Lower leg skin (tissue), 4 donors: ENCODE results near the gene STXBP6. TPM values are rescaled to one million over a fixed set of nuclear protein-coding genes. Genes with fewer than 3 reads are reported as not detected.
"Not testable (repeated sequence)": the region's sequence is repeated elsewhere in the genome, so short reads cannot be mapped to it uniquely, and the experiment has no call there.

Experiments
- DNase-seq, 2 donors: peaks; one replicate each; pipeline ENCODE4 v3.0.0-alpha.2; 2019; ENCODE audit warnings: low spot score in 2 of 2
- H3K4me3 ChIP-seq: fragments of 200-600 bp; sonication (generic); 2 replicates; pipeline ENCODE4 v1.5.1; 2017; ENCODE audit warnings: mild to moderate bottlenecking, low read depth; ENCODE audit not compliant: poor library complexity, severe bottlenecking
- POLR2A ChIP-seq, 2 donors: fragments of 450-650 bp; IDR thresholded peaks; one replicate each; pipeline ENCODE4 v1.6.1; 2016 to 2017; ENCODE audit warnings: antibody characterized with exemption in 2 of 2, mild to moderate bottlenecking in 1 of 2, moderate library complexity in 1 of 2
- WGBS, 2 donors: methylation state at CpG; one replicate each; pipeline ENCODE4 v1.1.5; 2018; 5-methylcytosine and 5-hydroxymethylcytosine counted together
- intact Hi-C: fragments of 100-400 bp; cut with DNase I; formaldehyde crosslinking; loops from one replicate; pipeline ENCODE4 v1.15.0; 2023; ENCODE audit warnings: low total_unique reads
- total RNA-seq, 4 donors: library from RNA; depleted of rRNA; stranded (reverse); fragments of >200 nt; gene quantifications; one replicate each; pipeline ENCODE4 v1.1.0, GENCODE V29; 2016
- TF ChIP-seq, protein P1 (sequence below), 3 donors: fragments of 450-650 bp; IDR thresholded peaks; one replicate each; pipeline ENCODE4 v1.5.1; 2016; ENCODE audit warnings: antibody characterized with exemption in 3 of 3, mild to moderate bottlenecking in 3 of 3, moderate library complexity in 2 of 3

Gene STXBP6
- total RNA-seq, 4 donors from 2014 or later = 24.6 to 49.3 (median 36.9) TPM

DNA sequence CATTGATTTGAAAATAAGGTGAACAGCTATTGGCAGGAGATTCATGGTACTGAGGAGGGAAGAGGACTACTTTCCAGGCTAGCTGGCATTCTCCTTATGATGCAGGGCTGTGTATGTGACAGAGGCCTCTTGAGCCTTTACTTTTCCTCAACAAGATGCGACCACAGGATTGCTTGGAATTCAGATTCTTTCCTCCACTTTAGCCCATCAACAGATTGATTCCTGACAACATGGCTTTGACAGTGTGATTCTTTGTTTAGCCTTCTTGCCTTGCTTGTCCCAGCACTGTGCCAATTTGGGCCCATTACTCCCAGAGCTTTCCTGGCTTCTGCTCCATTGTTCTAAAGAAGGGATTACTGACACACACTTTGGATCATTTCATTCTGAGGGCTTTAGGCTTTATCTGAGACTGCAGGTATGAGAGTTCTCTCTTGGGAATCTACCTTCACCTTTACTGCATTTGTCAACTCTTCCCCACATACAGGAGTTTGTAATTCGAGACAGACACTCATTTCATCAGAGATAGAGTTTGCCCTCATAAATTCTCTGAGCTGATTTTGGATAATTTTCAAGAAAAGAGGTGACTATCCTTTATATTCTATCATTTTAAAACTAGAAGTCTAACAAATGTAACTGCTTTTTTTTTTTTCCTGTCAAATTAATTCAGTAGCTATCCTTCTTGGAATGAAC lies 209.6 kb downstream of the STXBP6 start:
- intact Hi-C loops = no loop called here
- no peak overlapping the region for H3K4me3 ChIP-seq
- TF ChIP-seq, protein P1, sequence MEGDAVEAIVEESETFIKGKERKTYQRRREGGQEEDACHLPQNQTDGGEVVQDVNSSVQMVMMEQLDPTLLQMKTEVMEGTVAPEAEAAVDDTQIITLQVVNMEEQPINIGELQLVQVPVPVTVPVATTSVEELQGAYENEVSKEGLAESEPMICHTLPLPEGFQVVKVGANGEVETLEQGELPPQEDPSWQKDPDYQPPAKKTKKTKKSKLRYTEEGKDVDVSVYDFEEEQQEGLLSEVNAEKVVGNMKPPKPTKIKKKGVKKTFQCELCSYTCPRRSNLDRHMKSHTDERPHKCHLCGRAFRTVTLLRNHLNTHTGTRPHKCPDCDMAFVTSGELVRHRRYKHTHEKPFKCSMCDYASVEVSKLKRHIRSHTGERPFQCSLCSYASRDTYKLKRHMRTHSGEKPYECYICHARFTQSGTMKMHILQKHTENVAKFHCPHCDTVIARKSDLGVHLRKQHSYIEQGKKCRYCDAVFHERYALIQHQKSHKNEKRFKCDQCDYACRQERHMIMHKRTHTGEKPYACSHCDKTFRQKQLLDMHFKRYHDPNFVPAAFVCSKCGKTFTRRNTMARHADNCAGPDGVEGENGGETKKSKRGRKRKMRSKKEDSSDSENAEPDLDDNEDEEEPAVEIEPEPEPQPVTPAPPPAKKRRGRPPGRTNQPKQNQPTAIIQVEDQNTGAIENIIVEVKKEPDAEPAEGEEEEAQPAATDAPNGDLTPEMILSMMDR (IDR thresholded peaks at IDR 0.05) = no peak
- TF ChIP-seq POLR2A (IDR thresholded peaks at IDR 0.05) = no peak
- 80 to 88% methylated on average over 2 of the region's 2 CpGs for WGBS, 2 donors
- DNase-seq = no peak

DNA sequence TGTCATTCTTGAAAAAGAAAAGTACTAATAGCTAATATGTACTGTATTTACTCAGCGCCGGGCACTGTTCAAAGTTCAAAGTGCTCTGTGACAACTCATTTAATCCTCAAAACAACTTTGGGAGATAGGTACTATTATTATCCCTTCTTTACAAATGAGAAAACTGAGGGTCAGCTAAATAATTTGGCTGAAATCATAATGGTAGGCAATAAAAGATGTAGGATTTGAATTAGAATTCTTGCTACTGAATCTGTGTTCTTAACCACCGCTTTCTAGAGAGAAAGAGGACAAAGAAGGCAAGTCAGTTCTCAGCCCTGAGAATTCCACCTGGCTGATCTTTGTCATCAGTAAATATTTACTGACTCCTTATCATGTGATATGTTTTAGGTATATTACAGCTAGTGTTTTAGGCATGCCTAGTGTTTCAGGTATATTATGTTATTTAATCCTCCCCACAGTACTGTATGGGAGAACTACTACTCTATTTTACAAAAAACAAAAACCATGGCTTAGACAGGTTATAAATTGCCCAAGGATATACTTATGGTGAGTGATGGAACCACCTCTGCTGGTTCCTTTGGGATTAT lies 210.2 kb downstream of the STXBP6 start:
- no peak for DNase-seq
- H3K4me3 ChIP-seq = no peak overlapping the region
- intact Hi-C loops = no loop called here
- WGBS, 2 donors = 95 to 96% methylated on average over 3 of the region's 3 CpGs
- TF ChIP-seq POLR2A (IDR thresholded peaks at IDR 0.05) = no peak
- TF ChIP-seq, protein P1 (IDR thresholded peaks at IDR 0.05) = no peak

DNA sequence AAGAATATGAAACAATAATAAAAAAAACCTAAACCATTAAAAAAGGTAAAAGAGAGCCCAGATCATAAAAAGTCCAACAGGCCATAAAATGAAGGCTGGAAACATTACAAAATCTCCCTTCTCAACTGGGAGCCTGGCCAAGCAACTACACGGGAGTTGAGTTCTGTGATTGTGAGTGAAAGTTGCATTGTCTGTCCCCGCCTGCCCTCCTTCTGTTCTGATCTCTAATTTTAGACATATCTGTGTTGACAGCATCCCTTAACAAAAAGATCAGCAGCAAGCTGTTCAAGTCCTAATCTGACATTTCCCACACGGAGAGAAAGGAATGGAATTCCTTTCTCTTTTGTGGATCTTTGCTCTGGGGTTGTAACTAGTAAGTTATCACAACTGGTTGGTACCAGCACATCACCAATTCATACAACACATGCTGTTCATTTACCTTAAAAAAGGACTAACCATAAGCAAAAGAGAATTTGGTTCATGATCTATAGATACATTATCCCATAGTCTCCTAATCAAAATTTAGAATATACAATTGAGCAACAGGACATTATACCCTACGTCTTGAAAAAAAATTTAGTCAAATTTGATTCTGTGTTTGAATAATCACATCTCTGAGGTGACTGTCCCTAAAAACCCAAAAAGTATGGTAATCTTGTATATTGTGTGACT lies 210.9 kb downstream of the STXBP6 start:
- H3K4me3 ChIP-seq = no peak overlapping the region
- DNase-seq = no peak
- TF ChIP-seq, protein P1 (IDR thresholded peaks at IDR 0.05) = no peak
- TF ChIP-seq POLR2A (IDR thresholded peaks at IDR 0.05) = no peak
- intact Hi-C loops = no loop called here
- WGBS, 2 donors = 55 to 58% methylated on average over 4 of the region's 4 CpGs

DNA sequence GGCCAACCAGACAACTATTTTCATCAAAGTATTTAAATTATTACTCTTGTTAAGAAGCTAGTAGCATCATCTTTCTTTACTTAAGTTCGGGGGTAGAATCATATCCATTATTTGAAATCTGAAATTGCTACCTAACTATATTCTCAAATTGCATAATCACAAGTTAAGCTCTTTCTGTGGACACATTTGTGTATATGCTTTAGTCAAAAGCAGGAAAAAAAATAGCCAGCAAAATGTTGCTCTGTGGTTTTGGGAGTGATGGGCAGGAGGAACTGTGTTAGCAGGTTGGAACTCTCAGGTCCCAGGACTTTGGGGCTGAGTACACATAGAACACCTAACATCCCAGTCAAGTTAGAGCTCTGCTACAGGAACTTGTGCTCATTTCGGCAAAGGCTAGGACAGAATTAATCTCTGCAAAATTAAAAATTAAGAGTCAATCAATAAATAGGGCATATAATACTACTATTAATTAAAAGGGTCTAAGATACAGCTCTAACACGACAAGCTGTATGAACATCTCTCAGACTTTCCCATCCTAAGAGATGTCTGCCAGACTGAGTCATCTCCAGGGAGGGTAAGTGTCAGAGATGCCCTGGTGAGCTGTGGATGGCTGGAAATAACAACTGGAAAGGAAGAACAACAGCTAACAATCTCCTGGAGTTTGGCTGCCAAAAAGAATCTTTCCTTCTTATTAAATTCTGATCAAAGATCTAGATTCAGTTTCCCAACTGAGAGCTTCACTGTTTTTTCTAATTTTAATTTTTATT lies 212.5 kb downstream of the STXBP6 start:
- 75 to 78% methylated on average over 3 of the region's 3 CpGs for WGBS, 2 donors
- intact Hi-C loops = no loop called here

DNA sequence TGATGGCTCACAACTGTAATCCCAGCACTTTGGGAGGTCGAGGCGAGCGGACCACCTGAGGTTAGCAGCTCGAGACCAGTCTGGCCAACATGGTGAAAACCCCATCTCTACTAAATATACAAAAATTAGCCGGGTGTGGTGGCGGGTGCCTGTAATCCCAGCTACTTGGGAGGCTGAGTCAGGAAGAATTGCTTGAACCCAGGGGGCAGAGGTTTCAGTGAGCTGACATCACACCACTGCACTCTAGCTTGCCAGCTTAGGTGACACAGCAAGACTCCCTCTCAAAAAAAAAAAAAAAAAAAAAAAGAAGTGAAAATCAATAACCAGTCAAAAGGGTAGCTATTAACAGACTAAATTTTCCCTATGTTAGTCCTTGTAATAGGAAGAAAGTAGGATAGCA lies 213.6 kb downstream of the STXBP6 start:
- 76 to 90% methylated on average over 6 of the region's 6 CpGs for WGBS, 2 donors
- intact Hi-C loops, H3K4me3 ChIP-seq, DNase-seq: not testable (repeated sequence)

More for the DNA sequence above, 212.5 kb downstream of the STXBP6 start:
- no peak overlapping the region for H3K4me3 ChIP-seq
- TF ChIP-seq POLR2A (IDR thresholded peaks at IDR 0.05) = no peak
- no peak for DNase-seq

DNA sequence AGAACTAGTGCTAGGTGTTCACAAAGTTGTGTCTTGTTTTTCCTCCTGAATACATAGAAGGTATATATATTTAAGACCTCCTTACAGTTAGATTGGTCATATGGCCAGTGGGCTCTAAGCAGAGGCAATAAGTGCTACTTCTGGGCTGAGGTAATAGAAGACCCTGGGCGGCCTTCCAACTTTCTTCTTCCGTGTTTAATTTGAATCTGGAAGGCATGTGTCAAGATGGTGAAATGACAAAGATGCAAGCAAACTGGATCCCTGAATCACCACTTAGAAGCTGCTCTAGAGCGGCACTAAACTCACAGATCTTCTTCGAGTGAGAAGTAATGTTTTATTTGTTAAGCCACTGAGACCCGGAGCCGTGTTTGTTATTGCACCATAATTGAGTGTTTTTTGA lies 215.0 kb downstream of the STXBP6 start:
- no peak for DNase-seq
- intact Hi-C loops = no loop called here
- H3K4me3 ChIP-seq = no peak overlapping the region
- WGBS, 2 donors = 83 to 89% methylated on average over 6 of the region's 6 CpGs
- TF ChIP-seq, protein P1 (IDR thresholded peaks at IDR 0.05) = no peak
- TF ChIP-seq POLR2A (IDR thresholded peaks at IDR 0.05) = no peak
